GM12892 (cell line): ENCODE data around the gene DOCK2.

Experiments
- POLR2A ChIP-seq: IDR thresholded peaks from 2 replicates; pipeline ENCODE4 v1.6.1; 2011; ENCODE audit warnings: low read depth, low read length, control low read depth
- POLR2AphosphoS5 ChIP-seq: IDR thresholded peaks from 2 replicates; pipeline ENCODE4 v1.6.1; 2011; ENCODE audit warnings: low read depth, low read length, control low read depth

GRCh38 chr5:169764018-169764378 lies 126.9 kb downstream of the DOCK2 start:
- TF ChIP-seq POLR2AphosphoS5: no peak
- TF ChIP-seq POLR2A: no peak
